Measurements from ENCODE around the gene MADD. TPM values are rescaled to one million over a fixed set of nuclear protein-coding genes. Genes with fewer than 3 reads are reported as not detected.

Gene MADD
- total and polyA plus RNA-seq, 4 donors = 46.4 to 130 (median 90.9) TPM

- Histone ChIP-seq H3K4me3 (ENCODE audit: low read depth, low read length) (no peak overlapping the region), H3K36me3 (ENCODE audit: control insufficient read depth, insufficient read depth, low read length) (peaks cover 90% of the 10 kb centered on the region), H3K27me3 (ENCODE audit: control insufficient read depth, insufficient read depth, low read length) (no peaks in the 10 kb centered on the region), H3K9me3 (ENCODE audit: control insufficient read depth, insufficient read depth, low read length) (no peaks in the 10 kb centered on the region), H3K27ac (ENCODE audit: low read depth, low read length) (no peak overlapping the region), H3K4me1 (ENCODE audit: control insufficient read depth, insufficient read depth, low read length) (no peaks in the 10 kb centered on the region)
- no peak for DNase-seq (ENCODE audit: low read depth in 4 of 6, low spot score in 6 of 6)
- 100% methylated on average over 2 of the region's 4 CpGs for WGBS (ENCODE audit: insufficient coverage)
These were observed 14.2 kb downstream of the MADD start for GRCh38 chr11:47284151-47284550.

- no peaks in the 10 kb centered on the region for H3K27me3 ChIP-seq (ENCODE audit: control insufficient read depth, insufficient read depth, low read length)
- no peaks in the 10 kb centered on the region for H3K9me3 ChIP-seq (ENCODE audit: control insufficient read depth, insufficient read depth, low read length)
- H3K27ac ChIP-seq (ENCODE audit: low read depth, low read length) = no peak overlapping the region
- WGBS (ENCODE audit: insufficient coverage) = 96% methylated on average over 13 of the region's 13 CpGs
- H3K36me3 ChIP-seq (ENCODE audit: control insufficient read depth, insufficient read depth, low read length) = peaks cover 96% of the 10 kb centered on the region
- no peaks in the 10 kb centered on the region for H3K4me1 ChIP-seq (ENCODE audit: control insufficient read depth, insufficient read depth, low read length)
- DNase-seq (ENCODE audit: low read depth in 4 of 6, low spot score in 6 of 6) = no peak
- no peak overlapping the region for H3K4me3 ChIP-seq (ENCODE audit: low read depth, low read length)
These were observed 16.2 kb downstream of the MADD start for GRCh38 chr11:47285969-47286770.

- Histone ChIP-seq H3K36me3 (ENCODE audit: control insufficient read depth, insufficient read depth, low read length) (peaks cover 95% of the 10 kb centered on the region), H3K4me1 (ENCODE audit: control insufficient read depth, insufficient read depth, low read length) (no peaks in the 10 kb centered on the region), H3K27me3 (ENCODE audit: control insufficient read depth, insufficient read depth, low read length) (no peaks in the 10 kb centered on the region), H3K27ac (ENCODE audit: low read depth, low read length) (no peak overlapping the region), H3K9me3 (ENCODE audit: control insufficient read depth, insufficient read depth, low read length) (no peaks in the 10 kb centered on the region), H3K4me3 (ENCODE audit: low read depth, low read length) (no peak overlapping the region)
- no peak for DNase-seq (ENCODE audit: low read depth in 4 of 6, low spot score in 6 of 6)
- WGBS (ENCODE audit: insufficient coverage) = 90% methylated on average over 3 of the region's 5 CpGs
These were observed 18.1 kb downstream of the MADD start for GRCh38 chr11:47288066-47288465.

GRCh38 chr11:47289856-47290255, 19.9 kb downstream of the MADD start:
- DNase-seq (ENCODE audit: low read depth in 4 of 6, low spot score in 6 of 6) = no peak
- WGBS (ENCODE audit: insufficient coverage) = 95% methylated on average over 15 of the region's 15 CpGs

GRCh38 chr11:47295385-47295784, 25.5 kb downstream of the MADD start:
- peaks cover 76% of the 10 kb centered on the region for H3K36me3 ChIP-seq (ENCODE audit: control insufficient read depth, insufficient read depth, low read length)
- no peaks in the 10 kb centered on the region for H3K4me1 ChIP-seq (ENCODE audit: control insufficient read depth, insufficient read depth, low read length)
- no peaks in the 10 kb centered on the region for H3K27me3 ChIP-seq (ENCODE audit: control insufficient read depth, insufficient read depth, low read length)
- 98% methylated on average over 4 of the region's 5 CpGs for WGBS (ENCODE audit: insufficient coverage)
- no peak overlapping the region for H3K27ac ChIP-seq (ENCODE audit: low read depth, low read length)
- no peak for DNase-seq (ENCODE audit: low read depth in 4 of 6, low spot score in 6 of 6)
- no peak overlapping the region for H3K4me3 ChIP-seq (ENCODE audit: low read depth, low read length)
- H3K9me3 ChIP-seq (ENCODE audit: control insufficient read depth, insufficient read depth, low read length) = peaks cover 9% of the 10 kb centered on the region

More at GRCh38 chr11:47289856-47290255, 19.9 kb downstream of the MADD start:
- no peaks in the 10 kb centered on the region for H3K9me3 ChIP-seq (ENCODE audit: control insufficient read depth, insufficient read depth, low read length)
- H3K36me3 ChIP-seq (ENCODE audit: control insufficient read depth, insufficient read depth, low read length) = peaks cover 93% of the 10 kb centered on the region
- no peak overlapping the region for H3K27ac ChIP-seq (ENCODE audit: low read depth, low read length)
- no peaks in the 10 kb centered on the region for H3K4me1 ChIP-seq (ENCODE audit: control insufficient read depth, insufficient read depth, low read length)
- H3K4me3 ChIP-seq (ENCODE audit: low read depth, low read length) = no peak overlapping the region
- H3K27me3 ChIP-seq (ENCODE audit: control insufficient read depth, insufficient read depth, low read length) = no peaks in the 10 kb centered on the region

GRCh38 chr11:47296045-47296444, 26.1 kb downstream of the MADD start:
- no peak overlapping the region for H3K27ac ChIP-seq (ENCODE audit: low read depth, low read length)
- peaks cover 9% of the 10 kb centered on the region for H3K9me3 ChIP-seq (ENCODE audit: control insufficient read depth, insufficient read depth, low read length)
- no peaks in the 10 kb centered on the region for H3K27me3 ChIP-seq (ENCODE audit: control insufficient read depth, insufficient read depth, low read length)
- H3K4me3 ChIP-seq (ENCODE audit: low read depth, low read length) = no peak overlapping the region
- WGBS (ENCODE audit: insufficient coverage) = 83% methylated on average over 1 of the region's 4 CpGs
- peaks cover 71% of the 10 kb centered on the region for H3K36me3 ChIP-seq (ENCODE audit: control insufficient read depth, insufficient read depth, low read length)
- no peak for DNase-seq (ENCODE audit: low read depth in 4 of 6, low spot score in 6 of 6)
- H3K4me1 ChIP-seq (ENCODE audit: control insufficient read depth, insufficient read depth, low read length) = no peaks in the 10 kb centered on the region

GRCh38 chr11:47299078-47299477, 29.1 kb downstream of the MADD start:
- H3K4me1 ChIP-seq (ENCODE audit: control insufficient read depth, insufficient read depth, low read length) = no peaks in the 10 kb centered on the region
- H3K4me3 ChIP-seq (ENCODE audit: low read depth, low read length) = no peak overlapping the region
- H3K27me3 ChIP-seq (ENCODE audit: control insufficient read depth, insufficient read depth, low read length) = no peaks in the 10 kb centered on the region
- no CpG with 5 or more reads among the region's 3 CpGs for WGBS (ENCODE audit: insufficient coverage)
- H3K9me3 ChIP-seq (ENCODE audit: control insufficient read depth, insufficient read depth, low read length) = peaks cover 11% of the 10 kb centered on the region
- peaks cover 57% of the 10 kb centered on the region for H3K36me3 ChIP-seq (ENCODE audit: control insufficient read depth, insufficient read depth, low read length)
- no peak for DNase-seq (ENCODE audit: low read depth in 4 of 6, low spot score in 6 of 6)
- no peak overlapping the region for H3K27ac ChIP-seq (ENCODE audit: low read depth, low read length)

GRCh38 chr11:47302853-47303252, 32.9 kb downstream of the MADD start:
- Histone ChIP-seq H3K27ac (ENCODE audit: low read depth, low read length) (no peak overlapping the region), H3K9me3 (ENCODE audit: control insufficient read depth, insufficient read depth, low read length) (peaks cover 11% of the 10 kb centered on the region), H3K27me3 (ENCODE audit: control insufficient read depth, insufficient read depth, low read length) (no peaks in the 10 kb centered on the region), H3K4me3 (ENCODE audit: low read depth, low read length) (no peak overlapping the region), H3K4me1 (ENCODE audit: control insufficient read depth, insufficient read depth, low read length) (peaks cover 18% of the 10 kb centered on the region), H3K36me3 (ENCODE audit: control insufficient read depth, insufficient read depth, low read length) (peaks cover 60% of the 10 kb centered on the region)
- no peak for DNase-seq (ENCODE audit: low read depth in 4 of 6, low spot score in 6 of 6)
- WGBS (ENCODE audit: insufficient coverage) = no CpG with 5 or more reads among the region's 1 CpG

- peaks cover 71% of the 10 kb centered on the region for H3K36me3 ChIP-seq (ENCODE audit: control insufficient read depth, insufficient read depth, low read length)
These were observed 36.0 kb downstream of the MADD start for GRCh38 chr11:47305734-47306483.

More at GRCh38 chr11:47305734-47306483, 36.0 kb downstream of the MADD start:
- Histone ChIP-seq H3K9me3 (ENCODE audit: control insufficient read depth, insufficient read depth, low read length) (peaks cover 2% of the 10 kb centered on the region), H3K4me3 (ENCODE audit: low read depth, low read length) (no peak overlapping the region), H3K4me1 (ENCODE audit: control insufficient read depth, insufficient read depth, low read length) (peaks cover 18% of the 10 kb centered on the region), H3K27me3 (ENCODE audit: control insufficient read depth, insufficient read depth, low read length) (no peaks in the 10 kb centered on the region), H3K27ac (ENCODE audit: low read depth, low read length) (peak overlapping the region; percentile 10)
- WGBS (ENCODE audit: insufficient coverage) = 49% methylated on average over 2 of the region's 3 CpGs
- DNase-seq (ENCODE audit: low read depth in 4 of 6, low spot score in 6 of 6) = peak in 4 of 6 donors; percentile 7 to 64 (median 37)

All from spinal cord (tissue), 10 donors.